NCI-H748 (cell line): Measurements from ENCODE around the gene OR7D4.
"Not testable (repeated sequence)": the region's sequence is repeated elsewhere in the genome, so short reads cannot be mapped to it uniquely, and the experiment has no call there.

Experiments used
- DNase-seq: peaks from one replicate; lab custom pipeline; 2025; ENCODE audit not compliant: unreplicated experiment; lab: John Stamatoyannopoulos, UW

Gene OR7D4

DNA sequence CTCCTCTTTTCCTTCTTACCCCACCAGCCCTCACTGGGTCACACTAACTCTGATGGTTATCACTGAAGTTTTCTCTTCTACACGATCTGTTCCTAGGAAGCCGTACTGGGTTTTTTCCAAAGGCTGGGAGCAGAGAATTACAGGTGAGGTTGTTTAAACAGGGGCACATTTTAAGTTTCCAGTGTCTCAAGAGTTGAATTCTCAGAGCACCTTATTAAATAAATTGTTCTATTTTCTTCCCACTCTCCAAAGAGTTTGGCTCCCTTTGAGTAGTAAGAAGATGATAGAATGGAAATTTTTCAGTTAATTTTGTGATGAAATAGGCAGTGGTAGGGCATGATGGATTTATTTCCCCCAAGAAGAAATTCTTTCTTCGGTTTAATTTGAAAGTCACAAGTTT, at the start of gene OR7D4:
TSS of gene OR7D4 (minus strand) at position 101 of the 400 bp plus-strand sequence. CDS start 4,752 bp downstream, outside the sequence.
- no peak for DNase-seq

- DNase-seq = no peak
Observed at GRCh38 chr19:9251236-9251635, 31.8 kb upstream of the OR7D4 start.

DNA sequence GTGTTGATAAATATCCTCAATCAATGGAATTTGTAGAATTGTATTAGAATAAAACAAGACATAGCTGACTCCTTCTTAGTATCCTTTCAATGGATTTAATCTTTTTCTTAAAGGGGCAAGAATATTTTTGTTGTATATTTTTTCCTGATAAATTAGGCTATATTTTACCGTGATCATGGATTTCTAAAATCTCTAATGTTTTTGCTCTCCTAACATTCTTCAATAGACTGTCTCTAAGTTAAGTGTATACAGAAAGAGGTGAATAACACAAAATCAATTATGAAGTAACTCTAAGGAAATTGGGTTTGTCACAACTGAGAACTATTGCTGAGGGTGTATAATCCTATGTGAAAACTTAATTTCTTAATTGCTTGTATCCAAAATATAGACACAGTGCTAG, 31.2 kb upstream of the OR7D4 start, which contains the start of gene OR7E24:
TSS of gene OR7E24 (plus strand) at position 301 of the 400 bp plus-strand sequence. CDS start 114 bp downstream, outside the sequence.
- DNase-seq = no peak

DNA sequence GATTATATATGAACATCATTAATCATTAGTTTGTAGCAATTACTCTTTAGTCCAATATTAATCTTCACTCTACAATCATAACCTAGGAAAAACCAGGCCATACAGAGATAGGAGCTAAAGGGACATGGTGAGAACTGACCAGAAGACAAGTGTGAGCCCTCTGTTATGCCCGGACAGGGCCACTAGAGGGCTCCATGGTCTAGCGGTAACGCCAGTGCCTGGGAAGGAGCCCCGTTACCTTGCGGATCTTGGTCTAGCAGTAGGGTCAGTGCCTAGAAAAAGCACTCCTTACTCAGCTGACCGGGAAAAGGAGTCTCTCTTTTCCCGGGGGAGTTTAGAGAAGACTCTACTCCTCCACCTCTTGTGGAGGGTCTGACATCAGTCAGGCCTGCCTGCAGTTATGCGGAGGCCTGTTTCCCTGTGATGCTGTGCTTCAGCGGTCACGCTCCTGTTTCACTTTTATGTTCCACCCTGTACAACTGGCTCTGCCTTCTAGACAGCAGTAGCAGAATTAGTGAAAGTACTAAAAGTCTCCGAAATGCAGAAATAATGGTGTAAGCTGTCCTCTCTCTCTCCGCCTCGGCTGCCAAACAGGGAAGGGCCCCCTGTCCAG, 13.8 kb downstream of the OR7D4 start:
- peak; percentile 64 for DNase-seq

DNA sequence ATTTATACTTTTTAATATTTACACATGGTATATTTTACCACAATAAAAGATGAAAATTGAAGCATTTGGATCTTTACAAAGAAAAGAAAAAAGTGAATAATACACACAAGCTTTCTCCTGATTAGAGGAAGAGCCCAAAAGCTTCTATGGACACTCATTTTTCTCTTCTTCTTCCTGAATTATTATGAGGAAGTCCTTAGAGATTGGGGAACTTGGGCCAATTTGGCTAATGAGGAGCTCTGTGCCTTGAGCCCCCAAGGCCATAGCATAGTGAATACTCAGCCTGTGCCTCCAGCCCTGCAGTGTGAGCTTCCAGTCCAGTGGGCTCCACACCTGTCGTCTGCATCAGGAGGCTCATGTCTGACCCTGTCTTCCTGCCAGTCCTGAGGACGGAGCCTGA, 21.3 kb downstream of the OR7D4 start:
- DNase-seq = not testable (repeated sequence)

DNA sequence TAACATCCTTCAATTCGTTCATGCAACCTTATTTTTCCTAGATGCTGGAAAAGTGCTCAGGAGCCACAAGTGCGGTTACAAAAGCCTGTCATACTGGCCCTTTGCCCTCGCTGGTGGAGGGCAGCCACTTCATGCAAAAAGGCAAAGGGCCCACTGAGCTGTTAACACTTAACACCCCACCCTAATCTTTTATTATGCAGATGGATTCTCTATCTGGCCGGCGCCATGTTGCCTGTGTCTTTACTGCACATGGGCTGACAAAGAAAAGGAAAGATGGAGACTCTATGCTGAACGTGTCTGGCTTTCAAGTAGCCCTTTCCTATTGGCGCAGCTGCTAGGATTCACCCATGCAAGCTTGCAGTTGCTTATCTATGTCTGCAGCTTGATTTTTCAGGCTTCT, 29.9 kb downstream of the OR7D4 start:
- DNase-seq = no peak

GRCh38 chr19:9187191-9187590, 32.2 kb downstream of the OR7D4 start:
- DNase-seq = no peak

- no peak for DNase-seq
Observed at GRCh38 chr19:9183000-9183399, 36.4 kb downstream of the OR7D4 start.

GRCh38 chr19:9178901-9179300, 40.5 kb downstream of the OR7D4 start, which contains the start of gene OR7D2:
Gene OR7D2 (plus strand): TSS chr19:9178979. CDS start chr19:9185782, 6,803 bp downstream.
- no peak for DNase-seq

DNA sequence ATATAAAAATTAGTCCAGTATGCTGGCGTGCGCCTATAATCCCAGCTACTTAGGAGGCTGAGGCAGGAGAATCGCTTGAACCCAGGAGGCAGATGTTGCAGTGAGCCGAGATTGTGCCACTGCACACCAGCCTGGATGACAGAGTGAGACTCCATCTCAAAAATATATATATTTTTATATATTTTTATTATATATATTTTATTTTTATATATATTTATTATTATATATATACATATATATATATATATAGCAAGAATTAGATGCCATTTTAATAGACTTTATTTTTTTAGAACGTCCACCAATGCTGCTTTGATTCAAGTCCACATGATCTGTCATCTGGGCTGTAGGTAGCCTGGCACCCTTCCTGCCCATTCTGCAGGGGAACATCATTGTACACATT, 44.1 kb downstream of the OR7D4 start:
- DNase-seq = no peak

DNA sequence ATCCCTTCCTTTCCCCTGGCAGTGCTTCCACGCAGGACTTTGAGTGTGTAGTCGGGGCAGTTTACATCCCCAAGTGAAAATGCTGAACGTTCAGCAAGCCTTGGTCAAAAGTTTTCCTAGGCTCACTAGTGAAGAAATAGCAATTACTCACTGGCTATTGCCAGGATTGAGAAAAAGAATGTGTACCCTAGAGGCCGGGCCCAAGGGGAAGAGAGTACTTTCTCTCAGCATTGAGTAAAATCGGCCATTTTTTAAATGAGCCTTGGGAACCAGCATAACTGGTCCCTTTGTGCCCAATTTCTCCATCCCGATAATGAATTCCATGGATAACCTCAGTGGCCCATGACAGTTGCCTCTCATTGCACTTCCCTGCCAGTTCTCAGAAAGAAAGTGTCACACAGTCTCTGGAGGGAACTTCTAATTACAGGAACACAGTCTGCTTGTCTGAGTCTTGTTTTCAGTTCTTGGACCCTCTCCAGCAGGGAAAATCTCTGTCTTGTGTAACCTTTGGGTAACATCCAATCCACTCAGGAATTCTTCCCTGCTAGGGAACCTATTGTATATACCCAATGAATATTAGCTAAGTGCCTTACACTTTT, 47.9 kb downstream of the OR7D4 start:
- DNase-seq = no peak

- DNase-seq = no peak
Observed at GRCh38 chr19:9166846-9167245, 52.5 kb downstream of the OR7D4 start.

DNA sequence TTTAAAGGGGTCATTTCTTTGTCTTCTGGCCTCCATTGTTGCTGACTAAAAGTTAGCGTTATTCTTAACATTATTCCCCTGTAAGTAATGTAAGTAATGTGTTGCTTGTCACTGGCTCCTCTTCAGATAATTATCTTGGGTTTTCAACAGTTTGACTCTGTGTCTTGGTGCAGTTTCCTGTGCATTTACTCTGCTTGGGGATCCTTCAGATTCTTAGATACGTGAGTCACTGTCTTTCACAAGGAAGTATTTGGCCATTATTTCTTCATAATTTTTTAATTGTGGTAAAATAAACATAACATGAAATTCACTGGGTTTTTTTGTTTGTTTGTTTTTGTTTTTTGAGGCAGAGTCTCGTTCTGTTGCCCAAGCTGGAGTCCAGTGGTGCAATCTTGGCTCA, 54.1 kb downstream of the OR7D4 start:
- DNase-seq = no peak

- no peak for DNase-seq
Observed at GRCh38 chr19:9161427-9161826, 58.0 kb downstream of the OR7D4 start.
